Endothelial cell of umbilical vein (primary cell): ENCODE measurements around the gene KIF26A. TPM values are rescaled to one million over a fixed set of nuclear protein-coding genes. Genes with fewer than 3 reads are reported as not detected.

Experiments
- BruUV-seq: library from RNA; stranded (reverse); fragments of 400-500 nt; replicated peaks from 2 replicates; lab custom pipeline; 2021; lab: Mats Ljungman, UMichigan
- CTCF ChIA-PET: fragments of 300-600, 350-600 bp; sonication (Branson Sonifier 250); formaldehyde crosslinking; loops from one replicate; lab custom pipeline; 2021; ENCODE audit warnings: antibody characterized with exemption, inconsistent platforms; lab: Charles Lee
- POLR2A ChIA-PET: fragments of 300-600, 350-600 bp; sonication (Branson Sonifier 250); formaldehyde crosslinking; loops from one replicate; lab custom pipeline; 2021; ENCODE audit warnings: antibody characterized with exemption, inconsistent platforms; lab: Charles Lee
- DNase-seq: peaks from one replicate; pipeline ENCODE4 v3.0.0-alpha.2; 2011; ENCODE audit warnings: low read depth, low spot score
- FAIRE-seq: peaks from 2 replicates; lab custom pipeline; 2011; peaks lifted over from hg19 to GRCh38; lab: Jason Lieb, UNC
- H2AFZ ChIP-seq: 2 replicates; pipeline ENCODE4 v1.6.0; 2012; ENCODE audit warnings: low read depth, low read length, control low read depth, inconsistent platforms
- H3K27ac ChIP-seq: 2 replicates; pipeline ENCODE4 v1.5.1; 2011; ENCODE audit warnings: low read depth, mild to moderate bottlenecking, control low read depth, low read length, moderate library complexity; ENCODE audit not compliant: insufficient read depth
- H3K27me3 ChIP-seq, 2 experiments: 2 replicates each; pipeline versions ENCODE4 v1.6.0 to v1.6.1; 2011; ENCODE audit warnings: low read length in 2 of 2, mixed read lengths in 1 of 2; ENCODE audit not compliant: control insufficient read depth in 2 of 2, insufficient read depth in 2 of 2
- H3K36me3 ChIP-seq, 2 experiments: 2 replicates in 1 of 2; 3 replicates in 1 of 2; pipeline ENCODE4 v1.5.1; 2011; ENCODE audit warnings: low read length in 2 of 2, mild to moderate bottlenecking in 1 of 2, moderate library complexity in 1 of 2; ENCODE audit not compliant: control insufficient read depth in 2 of 2, insufficient read depth in 2 of 2; ENCODE audit errors: extremely low read depth in 1 of 2
- H3K4me1 ChIP-seq: 3 replicates; pipeline ENCODE4 v1.5.1; 2011; ENCODE audit warnings: mild to moderate bottlenecking, low read length; ENCODE audit not compliant: control insufficient read depth, insufficient read depth; ENCODE audit errors: extremely low read depth
- H3K4me2 ChIP-seq: 2 replicates; pipeline ENCODE4 v1.6.1; 2011; ENCODE audit warnings: low read length, control low read depth, mixed read lengths; ENCODE audit not compliant: insufficient read depth
- H3K4me3 ChIP-seq, 3 experiments: fragments of 200-600 bp in 1 of 3; sonication (generic), shearing (Covaris generic) in 1 of 3; replicated peaks in 1 of 3; 2 replicates each; pipeline ENCODE4 v1.5.1; 2011 to 2016; ENCODE audit warnings: control low read depth in 3 of 3, low read length in 3 of 3, mild to moderate bottlenecking in 2 of 3, inconsistent platforms in 1 of 3, low read depth in 1 of 3, moderate library complexity in 1 of 3; ENCODE audit not compliant: insufficient read depth in 1 of 3
- H3K79me2 ChIP-seq: 2 replicates; pipeline ENCODE4 v1.6.0; 2012; ENCODE audit warnings: low read length, inconsistent platforms; ENCODE audit not compliant: control insufficient read depth, insufficient read depth
- H3K9ac ChIP-seq: replicated peaks from 2 replicates; pipeline ENCODE3; 2011; ENCODE audit warnings: low read length, control low read depth; ENCODE audit not compliant: insufficient read depth; ENCODE audit errors: extremely low read depth
- H3K9me1 ChIP-seq: replicated peaks from 3 replicates; pipeline ENCODE4 v1.6.0; 2011; ENCODE audit warnings: mild to moderate bottlenecking, low read length; ENCODE audit not compliant: control insufficient read depth, insufficient read depth; ENCODE audit errors: extremely low read depth
- H3K9me3 ChIP-seq: replicated peaks from 2 replicates; pipeline ENCODE4 v1.5.1; 2012; ENCODE audit warnings: low read length, inconsistent platforms; ENCODE audit not compliant: control insufficient read depth, insufficient read depth
- H4K20me1 ChIP-seq: replicated peaks from 2 replicates; pipeline ENCODE3; 2011; ENCODE audit warnings: mild to moderate bottlenecking, low read length; ENCODE audit not compliant: control insufficient read depth, insufficient read depth; ENCODE audit errors: extremely low read depth
- CTCF ChIP-seq, 2 donors: IDR thresholded peaks; 1 replicate in 1 of 2; 2 replicates in 1 of 2; pipeline ENCODE4 v1.5.1; 2011; ENCODE audit warnings: low read length in 2 of 2, mild to moderate bottlenecking in 2 of 2, moderate library complexity in 2 of 2, control low read depth in 1 of 2, inconsistent platforms in 1 of 2, low read depth in 1 of 2; ENCODE audit not compliant: insufficient read depth in 1 of 2; ENCODE audit errors: extremely low read depth in 1 of 2
- EZH2 ChIP-seq: IDR thresholded peaks from 2 replicates; pipeline ENCODE4 v1.6.1; 2012; ENCODE audit warnings: borderline replicate concordance, low read depth, mild to moderate bottlenecking, moderate library complexity, low read length, inconsistent platforms; ENCODE audit not compliant: severe bottlenecking
- FOS ChIP-seq: IDR thresholded peaks from 2 replicates; pipeline ENCODE4 v1.6.1; 2011; ENCODE audit warnings: mild to moderate bottlenecking, low read length, moderate library complexity, borderline replicate concordance; ENCODE audit not compliant: insufficient read depth
- GATA2 ChIP-seq: IDR thresholded peaks from 2 replicates; pipeline ENCODE4 v1.7.0; 2011; ENCODE audit warnings: low read depth, mild to moderate bottlenecking, moderate library complexity, mixed read lengths, low read length; ENCODE audit not compliant: insufficient read length, insufficient read depth
- JUN ChIP-seq: IDR thresholded peaks from 2 replicates; pipeline ENCODE4 v1.6.1; 2011; ENCODE audit warnings: borderline replicate concordance, low read depth; ENCODE audit not compliant: insufficient read length, insufficient read depth
- MAX ChIP-seq: IDR thresholded peaks from 2 replicates; pipeline ENCODE4 v1.6.1; 2011; ENCODE audit not compliant: insufficient read depth, insufficient read length
- MYC ChIP-seq: IDR thresholded peaks from one replicate; pipeline ENCODE4 v1.6.1; 2011; ENCODE audit warnings: mild to moderate bottlenecking, low read depth, low read length
- POLR2A ChIP-seq: IDR thresholded peaks from 2 replicates; pipeline ENCODE4 v1.6.1; 2012; ENCODE audit warnings: low read depth, mild to moderate bottlenecking, control low read depth, low read length
- POLR2AphosphoS5 ChIP-seq: IDR thresholded peaks from 2 replicates; pipeline ENCODE4 v1.6.1; 2012; ENCODE audit warnings: low read depth, mild to moderate bottlenecking, control low read depth, low read length, moderate library complexity; ENCODE audit not compliant: insufficient read depth
- dilution Hi-C: fragments of 300-500 bp; cut with MboI; formaldehyde crosslinking; loops from one replicate; pipeline ENCODE4 v1.15.0; 2019; ENCODE audit warnings: low sequenced_read_pairs; ENCODE audit not compliant: extremely low pct_ligation_motif_present
- intact Hi-C: fragments of 100-400 bp; cut with micrococcal nuclease; formaldehyde crosslinking; loops from one replicate; pipeline ENCODE4 v1.10.0; 2022
- polyA plus RNA-seq, 4 experiments: library from polyadenylated mRNA; depleted of rRNA in 3 of 4; stranded (reverse) in 3 of 4; unstranded in 1 of 4; fragments of >200 nt; gene quantifications; 2 replicates each; pipeline versions ENCODE4 v1.2.1 to v1.2.3, GENCODE V29; 2011 to 2012; ENCODE audit warnings: missing spikeins in 1 of 4
- total RNA-seq: library from RNA; stranded (reverse); gene quantifications from 2 replicates; pipeline ENCODE4 v1.2.3, GENCODE V29; 2021

The KIF26A gene
- total and polyA plus RNA-seq, 2 donors (not counting 3 experiments of a cell fraction or from before 2014, with no cell fraction given), result 3.6 to 10.7 TPM

GRCh38 chr14:104194716-104195115 lies 56.3 kb downstream of the KIF26A start:
- DNase-seq (no peak), FAIRE-seq (no peak)
- Histone ChIP-seq H3K27ac (no peak overlapping the region), H4K20me1 (no peaks in the 10 kb centered on the region), H2AFZ (no peak overlapping the region), H3K36me3 (no peaks in the 10 kb centered on the region), H3K9me3 (no peaks in the 10 kb centered on the region), H3K4me2 (no peak overlapping the region), H3K27me3 (no peaks in the 10 kb centered on the region), H3K4me1 (no peaks in the 10 kb centered on the region), H3K4me3 (no peak overlapping the region), H3K9ac (no peak overlapping the region), H3K9me1 (no peaks in the 10 kb centered on the region), H3K79me2 (no peaks in the 10 kb centered on the region)
- CTCF ChIA-PET, result interaction anchor here (2.3 kb wide), 1 partner anchor 12 kb away, joined by 4 read pairs; no protein-coding TSS in a partner anchor
- dilution Hi-C loops, result no loop called here
- POLR2A ChIA-PET, result no interaction called here
- intact Hi-C loops, result no loop called here
- TF ChIP-seq POLR2A (no peak), GATA2 (no peak)
- BruUV-seq, result no TSS peak

GRCh38 chr14:104195361-104195760 lies 57.0 kb downstream of the KIF26A start:
- Histone ChIP-seq H3K79me2 (no peaks in the 10 kb centered on the region), H3K4me2 (no peak overlapping the region), H3K36me3 (no peaks in the 10 kb centered on the region), H3K9me3 (no peaks in the 10 kb centered on the region), H3K4me3 (no peak overlapping the region), H2AFZ (no peak overlapping the region), H3K9me1 (no peaks in the 10 kb centered on the region), H3K27me3 (no peaks in the 10 kb centered on the region), H3K9ac (no peak overlapping the region), H3K27ac (no peak overlapping the region), H3K4me1 (no peaks in the 10 kb centered on the region), H4K20me1 (no peaks in the 10 kb centered on the region)
- no peak for TF ChIP-seq POLR2A
- TF ChIP-seq GATA2, result no peak
- TF ChIP-seq JUN, result no peak
- no peak for TF ChIP-seq MYC
- no peak for TF ChIP-seq EZH2
- no peak for TF ChIP-seq POLR2AphosphoS5
- no peak for TF ChIP-seq MAX
- TF ChIP-seq FOS, result no peak
- no peak for TF ChIP-seq CTCF (IDR thresholded peaks at IDR 0.05; ENCODE audit: extremely low read depth in 1 of 2, insufficient read depth in 1 of 2, low read depth in 1 of 2, low read length in 2 of 2)
- no peak for FAIRE-seq
- ChIA-PET POLR2A (no interaction called here), CTCF (interaction anchor here (1.8 to 2.3 kb wide), 2 partner anchors 12 to 369 kb away, joined by 4 read pairs; no protein-coding TSS in a partner anchor)
- intact Hi-C loops, result no loop called here
- no TSS peak for BruUV-seq
- dilution Hi-C loops, result no loop called here
- DNase-seq, result no peak
